Measurements from ENCODE around the gene AKNA.
"Not testable (repeated sequence)": the region's sequence is repeated elsewhere in the genome, so short reads cannot be mapped to it uniquely, and the experiment has no call there.

The AKNA gene

GRCh38 chr9:114334490-114334889, 53.3 kb downstream of the AKNA start:
- Histone ChIP-seq H3K27me3 (no peaks in the 10 kb centered on the region), H3K27ac (no peak overlapping the region), H3K4me1 (peaks cover 10% of the 10 kb centered on the region), H3K4me2 (no peak overlapping the region), H3K9ac (no peak overlapping the region), H3K36me3 (peaks cover 53% of the 10 kb centered on the region), H4K20me1 (peaks cover 14% of the 10 kb centered on the region), H3K4me3 (no peak overlapping the region), H3K9me3 (no peaks in the 10 kb centered on the region)
- no peak for TF ChIP-seq Cebpa-rat (IDR thresholded peaks at IDR 0.05)

- not testable (repeated sequence) for H3K4me2 ChIP-seq, H3K4me3 ChIP-seq, H4K20me1 ChIP-seq, H3K9me3 ChIP-seq, H3K27me3 ChIP-seq, H3K27ac ChIP-seq, H3K9ac ChIP-seq
- Histone ChIP-seq H3K36me3 (peaks cover 45% of the 10 kb centered on the region), H3K4me1 (peaks cover 10% of the 10 kb centered on the region)
Measured at GRCh38 chr9:114333718-114334117, 54.1 kb downstream of the AKNA start.

- not testable (repeated sequence) for H4K20me1 ChIP-seq, H3K27me3 ChIP-seq, H3K9ac ChIP-seq, H3K27ac ChIP-seq, H3K9me3 ChIP-seq, H3K4me3 ChIP-seq, H3K4me2 ChIP-seq
- Histone ChIP-seq H3K36me3 (peaks cover 33% of the 10 kb centered on the region), H3K4me1 (peaks cover 10% of the 10 kb centered on the region)
Measured at GRCh38 chr9:114332474-114333040, 55.2 kb downstream of the AKNA start.

- H3K9me3 ChIP-seq, H3K9ac ChIP-seq, H3K27ac ChIP-seq, H3K4me3 ChIP-seq, H3K4me1 ChIP-seq, H3K4me2 ChIP-seq, H3K27me3 ChIP-seq, H4K20me1 ChIP-seq: not testable (repeated sequence)
- H3K36me3 ChIP-seq, result peaks cover 24% of the 10 kb centered on the region
Measured at GRCh38 chr9:114331229-114332195, 56.3 kb downstream of the AKNA start.

GRCh38 chr9:114330636-114331035, 57.1 kb downstream of the AKNA start:
- no peak overlapping the region for H3K4me2 ChIP-seq
- peaks cover under 1% of the 10 kb centered on the region for H3K4me1 ChIP-seq
- no peak for TF ChIP-seq Cebpa-rat (IDR thresholded peaks at IDR 0.05)
- no peak overlapping the region for H3K9ac ChIP-seq
- H3K27me3 ChIP-seq, result no peaks in the 10 kb centered on the region
- H3K27ac ChIP-seq, result no peak overlapping the region
- H4K20me1 ChIP-seq, result no peaks in the 10 kb centered on the region
- peaks cover 15% of the 10 kb centered on the region for H3K36me3 ChIP-seq
- no peaks in the 10 kb centered on the region for H3K9me3 ChIP-seq
- H3K4me3 ChIP-seq, result no peak overlapping the region

- not testable (repeated sequence) for H3K4me1 ChIP-seq, H3K9me3 ChIP-seq, H3K4me2 ChIP-seq, H3K27me3 ChIP-seq, H3K27ac ChIP-seq, H3K36me3 ChIP-seq, H3K9ac ChIP-seq, H3K4me3 ChIP-seq, H4K20me1 ChIP-seq
Measured at GRCh38 chr9:114329625-114330022, 58.2 kb downstream of the AKNA start, which contains the start of gene ORM2. Gene ORM2 (plus strand): TSS chr9:114329869. CDS start chr9:114329905, 36 bp downstream.

- H3K4me2 ChIP-seq, H3K9me3 ChIP-seq, H3K27me3 ChIP-seq, H3K4me1 ChIP-seq, H3K9ac ChIP-seq, H3K27ac ChIP-seq, H3K4me3 ChIP-seq, H4K20me1 ChIP-seq, H3K36me3 ChIP-seq: not testable (repeated sequence)
Measured at GRCh38 chr9:114328937-114329624, 58.7 kb downstream of the AKNA start.

- H3K4me3 ChIP-seq, H3K9ac ChIP-seq, H3K27me3 ChIP-seq, H3K36me3 ChIP-seq, H3K4me1 ChIP-seq, H4K20me1 ChIP-seq, H3K9me3 ChIP-seq, H3K27ac ChIP-seq, H3K4me2 ChIP-seq: not testable (repeated sequence)
Measured at GRCh38 chr9:114328357-114328820, 59.4 kb downstream of the AKNA start.

GRCh38 chr9:114327749-114328148, 60.0 kb downstream of the AKNA start:
- Histone ChIP-seq H3K36me3 (no peaks in the 10 kb centered on the region), H3K4me3 (no peak overlapping the region), H3K4me2 (no peak overlapping the region), H3K9ac (no peak overlapping the region), H3K27me3 (no peaks in the 10 kb centered on the region), H3K9me3 (no peaks in the 10 kb centered on the region), H4K20me1 (no peaks in the 10 kb centered on the region), H3K4me1 (no peaks in the 10 kb centered on the region), H3K27ac (no peak overlapping the region)
- TF ChIP-seq Cebpa-rat (IDR thresholded peaks at IDR 0.05), result no peak

GRCh38 chr9:114325684-114326254, 62.0 kb downstream of the AKNA start:
- not testable (repeated sequence) for H3K9me3 ChIP-seq, H4K20me1 ChIP-seq, H3K4me1 ChIP-seq, H3K4me2 ChIP-seq, H3K36me3 ChIP-seq, H3K27ac ChIP-seq, H3K27me3 ChIP-seq, H3K9ac ChIP-seq, H3K4me3 ChIP-seq

- not testable (repeated sequence) for H3K4me2 ChIP-seq
Measured at GRCh38 chr9:114324965-114325364, 62.8 kb downstream of the AKNA start.

More at GRCh38 chr9:114324965-114325364, 62.8 kb downstream of the AKNA start:
- H3K4me3 ChIP-seq, H3K27me3 ChIP-seq, H3K4me1 ChIP-seq, H3K9me3 ChIP-seq, H3K27ac ChIP-seq, H4K20me1 ChIP-seq, H3K36me3 ChIP-seq, H3K9ac ChIP-seq: not testable (repeated sequence)

Data from BLaER1 (cell line).